Activated CD8-positive, alpha-beta memory T cell treated with anti-CD3 and anti-CD28 coated beads, Interleukin-2, amount 50 U/mL, for 4 hours (primary cell): ENCODE data around the gene TCF20.

Source experiments
- DNase-seq: peaks from one replicate; pipeline ENCODE4 v3.0.0-alpha.2; 2020

Gene TCF20

GRCh38 chr22:42281706-42282251 lies 11.3 kb upstream of the TCF20 start:
- no peak for DNase-seq

GRCh38 chr22:42281284-42281683 lies 10.8 kb upstream of the TCF20 start:
- DNase-seq, result no peak

- no peak for DNase-seq
Observed at GRCh38 chr22:42280836-42281235, 10.4 kb upstream of the TCF20 start.

DNA sequence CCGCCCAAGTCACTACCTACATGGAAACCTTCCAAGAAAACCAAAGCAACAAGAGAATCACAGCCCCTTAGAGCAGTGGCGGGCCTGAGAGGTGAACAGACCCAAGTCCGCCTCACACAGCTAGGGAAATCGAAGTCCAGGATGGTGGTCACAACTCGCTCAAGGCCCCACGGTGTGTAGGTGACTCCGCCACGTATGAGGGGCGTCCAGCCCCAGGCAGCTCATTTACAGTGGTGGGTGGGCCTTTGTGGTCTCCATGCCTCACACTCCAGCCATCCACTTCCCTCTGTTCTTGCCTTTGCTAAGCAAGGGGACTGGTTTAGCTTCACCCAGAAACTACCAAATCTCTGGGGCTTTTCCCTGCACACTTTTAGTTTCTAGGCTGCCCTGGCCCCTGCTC lies 9.7 kb upstream of the TCF20 start:
- no peak for DNase-seq

DNA sequence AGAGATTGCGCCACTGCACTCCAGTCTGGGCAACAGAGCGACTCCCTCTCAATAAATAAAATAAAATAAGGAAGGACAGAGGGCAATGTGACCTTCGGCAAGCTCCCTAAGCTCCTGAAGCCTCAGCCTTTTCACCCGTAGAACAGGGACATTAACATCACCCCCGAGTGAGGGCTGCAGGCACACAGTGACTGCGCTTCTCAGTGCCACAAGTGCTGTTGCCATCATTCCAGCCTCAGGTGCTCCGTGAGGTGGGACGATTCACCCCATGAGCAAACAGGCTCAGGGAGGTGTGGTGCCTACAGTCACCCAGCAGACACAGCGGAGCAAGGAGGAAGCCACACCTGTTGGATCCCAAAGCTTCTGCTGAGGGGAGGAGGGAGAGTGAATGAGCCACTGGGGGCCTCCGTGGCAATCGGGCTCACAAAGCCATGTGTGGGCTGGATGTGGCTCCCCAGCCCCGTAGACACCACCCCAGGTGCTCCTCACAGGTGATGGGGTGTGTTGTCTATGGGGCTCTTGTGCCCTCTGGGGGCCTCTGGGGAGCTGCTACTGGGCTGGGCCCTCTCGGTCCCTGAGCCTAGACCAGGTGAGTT lies 9.1 kb upstream of the TCF20 start:
- DNase-seq, result no peak

- peak; percentile 4 for DNase-seq
Observed at GRCh38 chr22:42277988-42278776, 7.7 kb upstream of the TCF20 start.

DNA sequence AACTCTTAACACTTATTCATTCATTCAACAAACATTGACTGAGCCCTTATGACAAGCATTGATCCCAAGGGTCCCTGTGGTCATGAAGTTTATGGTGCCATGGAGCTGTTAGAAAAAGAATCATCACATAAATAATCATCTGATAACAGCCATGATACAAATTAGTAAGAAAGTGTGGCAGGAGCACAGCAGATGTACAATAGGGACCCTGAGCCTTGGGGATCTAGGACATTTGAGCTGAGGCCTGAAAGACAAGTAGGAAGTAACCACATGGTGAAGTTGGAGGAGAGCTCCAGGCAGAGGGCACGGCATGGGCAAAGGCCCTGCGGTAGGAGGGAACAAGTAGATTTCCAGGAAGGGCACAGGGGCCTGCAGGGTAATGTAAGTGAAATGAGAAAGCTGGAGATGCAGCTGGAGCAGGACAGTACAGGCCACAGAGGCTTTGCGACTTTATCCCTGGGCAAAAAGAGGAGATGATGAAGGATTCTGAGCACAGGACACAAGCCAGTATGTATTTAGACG lies 6.8 kb upstream of the TCF20 start:
- no peak for DNase-seq

GRCh38 chr22:42275970-42276369 lies 5.5 kb upstream of the TCF20 start:
- DNase-seq, result no peak

DNA sequence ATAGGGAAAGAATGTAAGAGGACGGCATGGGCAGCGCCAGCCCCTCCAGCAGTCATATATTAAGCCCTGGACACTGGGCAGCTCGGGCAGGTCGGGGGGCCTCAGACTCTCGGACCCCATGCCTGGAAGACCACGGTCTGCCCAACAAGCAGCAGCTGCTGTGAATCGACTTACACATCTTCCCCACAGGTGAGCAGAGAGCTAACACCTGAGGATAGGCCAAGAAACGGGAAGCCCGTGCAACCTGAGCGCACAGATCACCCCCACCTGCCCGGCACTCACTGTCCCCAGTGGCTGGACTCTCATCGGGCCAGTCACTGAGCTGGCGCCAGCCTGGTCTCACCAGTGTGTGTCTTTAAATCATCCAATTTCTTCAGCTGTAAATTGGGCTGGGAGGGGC lies 4.7 kb upstream of the TCF20 start:
- DNase-seq, result no peak

DNA sequence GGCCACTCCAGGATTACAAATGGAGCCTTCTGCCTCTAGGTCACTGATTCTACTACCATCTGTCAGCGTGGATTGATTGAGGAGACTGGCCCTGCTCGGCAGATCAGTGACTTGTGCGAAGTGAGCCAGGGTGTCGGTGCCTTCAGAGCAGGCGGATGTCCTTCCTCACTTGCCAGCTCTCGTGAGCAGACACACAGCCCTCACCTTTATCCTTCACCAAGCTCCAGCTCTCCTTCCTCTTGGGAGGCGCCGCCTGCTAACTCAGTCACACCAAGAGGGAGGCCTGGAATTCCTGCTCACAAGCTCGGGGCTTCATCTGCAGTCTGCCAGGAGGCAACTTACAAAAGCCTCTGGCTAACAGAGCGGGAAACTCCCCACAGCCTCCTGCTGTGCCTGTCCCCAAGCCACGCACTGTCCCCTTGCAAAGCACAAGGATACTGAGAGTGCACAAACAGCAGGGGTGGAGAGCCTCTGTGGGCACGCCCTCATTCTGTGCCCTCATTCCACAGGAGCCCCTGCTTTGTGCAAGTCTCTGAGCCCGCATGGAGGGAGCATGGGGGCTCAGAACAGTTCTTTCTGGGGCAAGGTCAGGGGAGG lies 3.5 kb upstream of the TCF20 start:
- no peak for DNase-seq

DNA sequence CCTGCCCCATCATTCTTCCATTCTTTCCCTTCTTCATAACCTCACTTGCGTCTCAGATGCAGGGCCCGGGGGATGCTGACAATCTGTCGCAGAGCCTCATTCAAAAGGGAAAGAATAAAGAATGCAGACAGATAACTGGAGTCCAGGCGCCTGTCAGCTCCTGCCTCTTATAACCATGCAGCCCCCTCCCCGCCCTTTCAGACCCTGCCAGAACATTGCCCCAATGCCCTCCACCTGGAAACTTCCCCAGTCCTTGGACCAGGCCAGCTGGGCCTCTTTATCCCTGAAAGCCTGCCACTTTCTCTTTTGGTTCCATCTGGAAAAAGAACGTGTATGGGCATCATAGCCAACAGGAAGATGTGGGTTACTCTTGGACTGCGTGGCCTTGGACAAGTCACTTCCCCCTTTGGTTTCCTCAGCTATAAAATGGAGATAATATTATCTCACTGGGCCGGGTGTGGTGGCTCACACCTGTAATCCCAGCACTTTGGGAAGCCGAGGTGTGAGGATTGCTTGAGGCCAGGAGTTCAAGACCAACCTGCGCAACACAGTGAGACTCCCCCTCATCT lies 2.1 kb upstream of the TCF20 start:
- no peak for DNase-seq

GRCh38 chr22:42271906-42272305 lies 1.5 kb upstream of the TCF20 start:
- DNase-seq, result no peak

DNA sequence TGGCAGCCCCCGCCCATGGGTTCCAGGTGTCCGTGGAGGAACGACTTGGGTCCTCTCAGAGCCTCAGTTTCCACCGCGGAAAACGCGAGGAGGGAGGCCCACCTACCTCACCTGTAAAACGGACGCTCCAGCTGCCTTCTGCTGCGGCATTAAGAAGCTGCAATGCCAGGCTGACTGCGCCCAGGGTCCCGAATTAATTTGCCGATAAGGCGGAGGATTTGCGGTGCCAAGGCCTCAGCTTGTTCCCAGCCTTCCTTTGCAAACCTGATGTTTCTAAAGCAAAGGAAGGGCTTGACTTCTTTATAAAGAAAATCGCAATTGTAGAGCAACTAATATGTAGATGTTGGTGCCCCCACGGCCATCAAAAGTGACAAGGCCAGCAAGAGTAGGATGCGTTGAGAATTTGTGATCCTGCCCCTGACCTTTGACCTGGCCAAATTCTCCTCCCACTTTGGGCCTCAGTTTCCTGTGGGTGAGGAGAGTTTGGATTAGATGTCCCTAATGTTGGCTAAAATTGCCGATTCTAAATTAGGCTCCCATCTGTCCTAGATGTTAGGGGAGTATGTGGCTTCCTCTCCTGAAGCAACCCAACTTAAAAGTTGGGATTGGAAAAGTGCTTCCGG lies 849 bp upstream of the TCF20 start:
- no peak for DNase-seq

DNA sequence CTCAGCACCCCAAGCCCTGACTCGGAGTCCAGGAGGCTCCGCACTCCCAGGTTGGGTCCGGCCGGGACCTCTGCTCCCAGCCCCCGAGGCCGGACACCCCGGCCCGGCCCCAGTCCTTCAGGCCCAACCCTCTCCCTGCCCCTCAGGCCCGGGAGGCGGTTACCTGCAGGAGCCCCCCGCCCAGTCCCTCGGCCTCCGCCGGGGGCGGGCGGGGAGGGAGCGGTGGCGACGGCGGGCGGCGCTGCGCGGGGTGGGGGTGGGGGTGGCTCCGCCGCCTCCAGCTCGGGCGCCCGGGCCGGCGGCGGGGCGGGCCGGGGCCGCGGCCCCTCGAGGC lies 310 bp downstream of the TCF20 start:
- peak; percentile 44 for DNase-seq

GRCh38 chr22:42269432-42270175 lies 849 bp downstream of the TCF20 start:
- DNase-seq, result peak; percentile 69

DNA sequence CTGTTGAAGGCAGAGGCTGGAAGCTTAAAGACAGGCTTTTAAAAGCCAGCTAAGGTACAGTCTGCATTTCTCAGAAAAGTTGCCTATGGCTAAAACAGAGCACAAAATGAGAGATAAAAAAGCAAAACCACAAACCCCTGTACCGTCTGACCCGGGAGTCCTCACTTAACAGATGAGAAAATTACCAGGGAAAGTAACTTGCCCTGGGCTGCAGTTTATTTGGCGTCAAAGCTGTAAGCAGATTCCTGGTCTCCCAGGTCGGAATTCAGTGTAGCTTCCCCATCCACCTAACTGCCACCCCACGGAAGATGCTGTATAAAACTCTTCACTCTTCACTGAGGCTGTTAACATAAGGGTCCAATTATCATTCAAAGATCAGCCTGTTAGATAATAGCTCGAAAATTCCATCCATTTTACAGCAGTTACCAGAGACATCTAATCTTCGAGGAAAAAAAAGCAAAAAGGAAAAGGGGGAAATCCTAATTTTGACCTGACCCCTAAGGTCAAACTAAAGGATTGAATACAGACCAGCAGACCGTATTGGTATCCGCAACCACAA lies 1.5 kb downstream of the TCF20 start:
- no peak for DNase-seq

- no peak for DNase-seq
Observed at GRCh38 chr22:42265321-42265720, 5.1 kb downstream of the TCF20 start.

GRCh38 chr22:42263944-42264343 lies 6.5 kb downstream of the TCF20 start:
- DNase-seq, result no peak

DNA sequence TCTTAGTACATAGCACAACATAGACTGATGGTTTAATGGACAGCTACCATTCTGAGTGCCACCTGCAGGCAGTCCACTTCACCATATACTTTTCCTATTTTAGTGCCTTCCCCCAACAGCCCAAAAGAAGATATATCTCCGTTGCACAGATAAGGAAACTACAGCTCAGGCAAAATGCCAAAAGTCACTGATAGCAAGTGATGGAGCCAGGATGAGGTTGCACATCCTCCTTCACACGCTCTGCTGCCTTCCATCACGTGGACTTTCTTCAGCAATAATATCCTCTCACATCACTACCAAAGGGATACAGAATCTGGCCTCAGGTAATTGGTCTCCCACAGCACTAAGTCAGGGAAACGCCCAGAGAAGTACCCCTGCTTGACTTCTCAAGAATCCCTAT lies 7.5 kb downstream of the TCF20 start:
- DNase-seq, result no peak

DNA sequence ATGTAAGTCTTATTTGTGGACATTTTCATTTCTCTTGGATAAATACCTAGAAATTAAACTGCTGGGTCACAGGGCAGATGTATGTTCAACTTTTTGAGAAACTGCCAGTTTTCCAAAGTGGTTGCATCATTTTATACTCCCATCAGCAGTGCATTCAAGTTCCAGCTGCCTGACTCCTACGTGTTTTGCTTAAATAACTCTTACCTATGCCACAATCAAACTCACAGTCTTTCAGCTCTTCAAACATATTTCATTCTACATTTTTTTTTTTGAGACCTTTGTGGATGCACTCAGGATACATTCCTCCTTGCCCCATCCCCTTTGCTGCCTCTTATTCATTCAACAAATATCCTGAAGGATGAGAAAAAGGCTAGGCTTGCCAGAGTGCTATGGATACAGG lies 9.2 kb downstream of the TCF20 start:
- DNase-seq, result no peak

GRCh38 chr22:42258126-42258525 lies 12.3 kb downstream of the TCF20 start:
- no peak for DNase-seq

GRCh38 chr22:42257386-42257785 lies 13.1 kb downstream of the TCF20 start:
- no peak for DNase-seq
